RCC 7860 (cell line): Measurements from ENCODE around the gene TMEM202.
"Not testable (repeated sequence)": the region's sequence is repeated elsewhere in the genome, so short reads cannot be mapped to it uniquely, and the experiment has no call there.

ENCODE experiments used
- DNase-seq: peaks from one replicate; pipeline ENCODE4 v3.0.0-alpha.2; 2015; ENCODE audit warnings: low spot score
- FAIRE-seq: peaks from 2 replicates; lab custom pipeline; 2012; peaks lifted over from hg19 to GRCh38; lab: Jason Lieb, UNC

TMEM202 gene, protein sequence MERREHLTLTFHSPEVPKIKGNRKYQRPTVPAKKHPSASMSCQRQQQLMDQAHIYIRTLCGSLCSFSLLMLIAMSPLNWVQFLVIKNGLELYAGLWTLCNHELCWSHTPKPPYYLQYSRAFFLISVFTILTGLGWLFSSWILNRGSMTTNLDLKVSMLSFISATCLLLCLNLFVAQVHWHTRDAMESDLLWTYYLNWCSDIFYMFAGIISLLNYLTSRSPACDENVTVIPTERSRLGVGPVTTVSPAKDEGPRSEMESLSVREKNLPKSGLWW

DNA sequence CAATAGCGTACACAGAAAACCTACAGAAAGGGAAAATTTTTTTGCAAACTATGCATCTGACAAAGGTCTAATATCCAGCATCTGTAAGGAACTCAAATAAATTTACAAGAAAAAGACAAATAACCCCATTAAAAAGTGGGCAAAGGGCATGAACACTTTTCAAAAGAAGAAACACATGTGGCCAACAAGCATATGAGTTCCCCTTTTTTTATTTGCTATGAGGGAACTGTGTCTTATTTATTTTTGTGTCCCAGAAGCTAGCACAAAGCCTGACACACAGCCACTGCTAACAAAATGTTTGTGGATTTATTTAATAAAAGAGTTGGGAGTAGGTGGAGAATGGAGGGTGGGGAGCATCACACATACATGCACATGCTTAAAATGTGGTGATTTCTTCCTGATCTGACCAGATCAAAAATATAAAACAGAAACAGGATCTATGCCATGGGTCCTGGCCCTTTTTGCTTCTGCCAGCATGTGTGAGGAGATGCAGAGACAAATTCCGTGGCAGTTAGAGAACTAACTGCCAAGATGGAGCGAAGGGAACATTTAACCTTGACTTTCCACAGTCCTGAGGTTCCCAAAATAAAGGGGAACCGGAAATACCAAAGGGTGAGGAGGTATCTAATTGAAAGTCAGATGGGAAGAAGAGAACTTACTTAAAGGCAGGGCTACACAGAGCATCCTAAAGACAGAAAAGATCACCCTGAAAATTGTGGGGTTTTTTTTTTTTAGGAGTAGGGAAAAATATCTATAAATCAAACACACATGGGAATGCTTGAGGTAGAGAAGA, at the start of gene TMEM202:
TSS of gene TMEM202 (plus strand) at position 510 of the 793 bp plus-strand sequence. CDS start at position 532, 22 bp downstream.
- FAIRE-seq, result no peak

DNA sequence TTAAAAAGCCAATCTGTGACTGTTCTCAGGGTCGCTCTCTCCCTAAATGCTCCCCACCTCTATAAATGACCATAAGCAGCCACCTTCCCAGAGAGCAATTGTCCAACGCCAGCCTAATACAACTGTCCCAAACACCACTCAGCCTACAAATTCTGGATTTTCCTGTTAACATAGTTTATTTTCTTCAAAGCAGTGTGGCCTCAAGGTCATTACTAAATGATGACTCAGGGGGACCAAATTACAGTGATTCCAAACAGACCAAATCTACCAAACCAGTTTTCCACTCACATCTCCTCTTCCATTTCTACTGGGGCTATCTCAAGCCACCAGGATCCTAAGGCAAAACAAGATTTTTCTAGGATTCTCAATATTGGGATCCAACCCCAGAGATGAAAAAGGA, 44.8 kb upstream of the TMEM202 start:
- FAIRE-seq (no peak), DNase-seq (no peak)

More for the DNA sequence above, at the start of gene TMEM202:
- no peak for DNase-seq

DNA sequence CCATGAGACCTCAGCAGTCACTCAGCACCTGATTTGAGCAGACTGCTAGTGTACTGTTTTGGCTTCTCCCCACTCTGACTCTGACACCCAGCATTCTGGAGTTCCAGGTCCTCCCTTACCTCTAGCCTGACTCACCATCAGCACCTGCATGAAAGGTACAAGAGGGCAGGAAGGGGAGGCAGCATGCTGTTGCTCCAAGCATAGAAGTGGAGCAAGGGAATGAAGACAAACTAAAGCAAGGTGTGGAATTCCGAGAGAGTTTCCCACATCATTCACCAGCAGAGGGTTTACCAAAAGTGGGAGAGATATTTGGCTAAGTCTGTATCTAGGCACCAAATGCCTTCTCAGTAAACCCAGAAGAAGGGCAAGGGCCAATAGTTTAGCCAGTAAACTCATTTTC, 43.6 kb upstream of the TMEM202 start:
- DNase-seq (no peak), FAIRE-seq (no peak)

GRCh38 chr15:72358121-72358520, 40.0 kb upstream of the TMEM202 start:
- no peak for FAIRE-seq
- no peak for DNase-seq

DNA sequence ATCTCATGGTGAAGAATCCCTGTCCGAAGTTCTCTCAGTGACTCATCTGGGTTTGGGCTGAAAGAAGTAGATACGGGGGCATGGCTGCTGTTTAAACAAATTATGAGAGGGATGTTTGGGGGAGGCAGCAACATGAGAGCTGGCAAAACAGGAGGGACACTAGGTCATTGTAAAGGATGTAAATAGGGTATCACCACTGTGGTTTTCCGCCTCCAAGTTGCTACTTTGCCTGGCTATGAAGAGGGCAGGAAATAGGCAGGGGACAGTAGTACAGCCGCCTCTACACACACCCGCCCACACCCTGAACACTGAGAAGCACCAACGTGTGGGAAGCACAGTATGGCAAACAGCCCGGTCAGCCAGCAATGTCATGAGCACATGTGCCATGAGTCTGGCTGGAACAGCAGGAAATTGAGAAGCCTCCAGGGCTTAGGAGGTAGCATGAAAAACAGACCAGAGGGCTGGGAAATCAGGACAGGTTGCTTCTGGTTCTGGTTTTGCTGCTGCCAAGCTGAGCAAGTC, 39.4 kb upstream of the TMEM202 start:
- FAIRE-seq, result no peak
- peak; percentile 15 for DNase-seq

DNA sequence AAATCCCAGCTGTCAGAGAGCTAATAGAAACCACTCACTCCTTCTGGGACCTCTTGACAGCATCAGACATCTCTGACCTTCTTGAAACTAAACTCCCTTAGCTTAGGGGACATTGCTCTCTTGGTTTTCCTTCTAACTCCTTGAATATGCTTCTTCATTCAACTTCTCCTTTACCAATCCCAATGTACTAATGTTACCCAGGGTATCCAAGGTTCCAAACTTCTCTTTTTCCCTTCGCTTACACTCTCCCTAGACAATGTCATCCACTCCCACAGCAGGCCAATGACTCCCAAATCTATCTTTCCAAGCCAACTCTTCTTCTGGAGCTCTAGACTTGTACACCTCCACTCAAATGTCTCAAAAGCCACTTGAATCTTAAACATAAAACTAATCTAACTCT, 36.9 kb upstream of the TMEM202 start:
- FAIRE-seq (no peak), DNase-seq (no peak)

DNA sequence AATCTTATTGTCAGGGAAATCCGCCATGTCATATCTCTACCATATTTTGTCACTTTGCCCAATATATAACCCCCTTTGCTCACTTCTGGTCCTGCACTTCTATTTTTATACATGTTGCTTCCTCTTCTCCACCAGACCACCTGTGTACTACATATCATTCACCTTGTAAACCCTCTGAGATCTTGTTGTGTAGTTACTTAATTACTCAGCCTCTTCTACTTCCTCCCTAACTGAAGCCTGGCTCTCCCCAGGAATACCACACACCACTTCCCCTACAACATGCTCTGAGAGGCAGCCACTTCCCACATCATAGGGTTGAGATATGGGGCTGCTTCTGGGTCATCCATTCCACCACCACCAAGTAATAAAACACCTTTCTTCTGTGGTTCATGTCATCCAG, 32.3 kb upstream of the TMEM202 start:
- FAIRE-seq, result no peak

GRCh38 chr15:72368325-72368724, 29.8 kb upstream of the TMEM202 start:
- no peak for FAIRE-seq

More for the DNA sequence above, 32.3 kb upstream of the TMEM202 start:
- no peak for DNase-seq

GRCh38 chr15:72368899-72369298, 29.2 kb upstream of the TMEM202 start:
- DNase-seq (no peak), FAIRE-seq (no peak)

More at GRCh38 chr15:72368325-72368724, 29.8 kb upstream of the TMEM202 start:
- no peak for DNase-seq

DNA sequence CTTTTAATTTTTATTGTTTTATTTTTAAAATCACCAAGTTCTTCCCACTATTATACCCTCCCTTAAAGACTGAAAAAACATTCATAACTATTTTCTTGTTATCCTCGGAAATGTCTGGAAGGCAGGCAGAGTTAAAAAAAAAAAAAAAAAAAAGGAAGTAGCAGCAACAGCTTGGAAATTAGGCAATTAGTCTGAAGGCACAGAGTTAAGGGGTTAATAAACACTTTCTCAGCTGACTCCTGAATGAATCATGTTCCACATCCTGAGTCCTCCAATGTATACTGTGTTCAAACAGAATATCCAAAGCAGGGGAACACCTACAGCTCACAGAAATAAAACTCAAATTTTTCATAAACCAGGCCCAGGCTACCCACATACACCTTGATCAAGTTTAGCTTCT, 28.1 kb upstream of the TMEM202 start:
- DNase-seq (no peak), FAIRE-seq (no peak)

DNA sequence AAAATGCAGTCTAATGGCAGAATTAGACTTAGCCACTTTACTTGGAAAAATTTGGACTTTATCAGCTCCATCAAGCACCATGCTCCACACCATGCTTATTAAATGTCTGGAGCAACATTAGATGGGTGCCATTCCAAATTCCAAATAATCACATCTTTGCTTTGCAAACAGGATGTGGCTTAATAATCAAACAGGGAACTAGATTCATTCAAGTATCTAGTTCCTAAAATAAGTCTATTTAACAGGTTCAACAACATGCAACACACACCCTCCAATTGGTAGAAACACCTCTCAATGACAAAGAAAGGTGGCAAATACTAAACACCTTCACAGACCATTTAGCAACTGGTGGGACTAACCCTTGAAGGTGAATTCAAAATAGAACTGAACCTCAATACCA, 25.7 kb upstream of the TMEM202 start:
- FAIRE-seq, result no peak

DNA sequence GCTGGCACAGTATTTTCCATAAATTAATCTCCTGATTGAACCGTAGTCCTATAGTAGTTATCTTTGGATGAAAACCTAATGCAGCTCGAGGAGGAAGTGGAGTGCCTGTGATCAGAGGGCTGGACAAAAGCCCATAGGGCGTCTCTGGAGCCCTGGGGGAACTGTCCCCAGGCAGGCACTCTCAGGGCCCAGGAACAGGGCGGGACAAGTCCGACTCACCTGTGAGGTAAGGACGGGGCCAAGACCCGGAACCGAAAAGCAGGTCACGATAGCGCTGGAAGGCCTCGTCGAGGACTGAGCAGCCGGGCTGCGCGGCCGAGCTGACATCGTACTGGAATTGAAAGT, 22.6 kb upstream of the TMEM202 start:
- DNase-seq (no peak), FAIRE-seq (no peak)

More for the DNA sequence above, 25.7 kb upstream of the TMEM202 start:
- DNase-seq, result no peak

DNA sequence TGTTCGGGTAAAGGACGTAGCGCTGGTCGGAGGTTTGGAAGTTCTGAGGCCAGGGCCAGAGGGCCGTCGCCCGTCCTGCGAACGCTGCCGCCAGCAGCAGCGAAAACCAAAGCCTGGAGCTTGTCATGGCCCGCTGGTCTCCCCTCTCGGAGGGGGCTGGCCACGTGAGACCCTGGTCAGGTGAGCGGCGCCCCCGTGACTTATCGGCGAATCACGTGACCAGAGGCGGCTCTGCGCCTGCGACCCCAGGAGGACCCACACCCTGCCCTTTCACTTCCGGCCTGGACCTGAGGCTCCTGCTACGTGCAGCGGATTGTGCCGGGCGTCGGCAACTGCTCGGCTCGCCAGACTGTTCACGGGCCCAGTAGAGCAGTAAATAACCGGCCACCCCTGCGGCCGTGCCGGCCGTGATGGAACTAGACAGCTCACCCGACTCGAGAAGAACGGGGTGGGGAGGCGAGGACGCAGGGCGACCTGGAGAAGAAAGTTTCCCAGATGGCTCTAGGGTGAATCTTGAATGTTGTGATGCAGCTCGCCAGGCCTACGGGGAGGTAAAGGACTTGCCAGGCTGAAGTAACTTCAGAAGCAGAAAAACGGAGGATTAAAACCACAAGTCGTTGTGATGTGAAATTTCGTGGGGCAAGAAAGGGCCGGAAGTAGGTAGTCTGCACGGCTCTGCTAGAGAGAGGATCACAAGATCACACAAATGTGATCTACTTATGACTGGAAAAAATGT, 22.1 kb upstream of the TMEM202 start, which contains the start of gene HEXA:
TSS of gene HEXA (minus strand) at position 169 of the 736 bp plus-strand sequence. CDS start at position 127, 42 bp downstream.
- peak; percentile 74 for DNase-seq
- FAIRE-seq, result no peak

GRCh38 chr15:72377331-72377730, 20.8 kb upstream of the TMEM202 start:
- DNase-seq (no peak), FAIRE-seq (no peak)

DNA sequence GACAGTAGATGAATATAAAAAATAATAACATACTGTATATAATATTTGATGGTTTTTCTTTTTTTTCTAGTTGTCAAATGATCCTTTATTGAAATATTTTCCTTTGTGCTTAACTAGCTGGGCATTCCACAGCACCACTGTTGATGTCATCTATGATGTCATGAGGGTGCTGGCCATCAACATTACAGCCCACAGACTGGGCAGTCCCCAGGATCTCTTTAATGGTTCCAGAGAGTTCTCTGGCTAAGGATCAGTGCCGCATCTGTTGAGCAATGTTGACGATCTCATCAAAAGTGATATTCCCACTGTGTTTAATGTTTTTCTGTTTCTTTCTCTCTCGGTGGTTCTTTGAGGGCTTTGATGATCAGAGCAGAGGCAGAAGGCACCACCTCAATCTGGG, 19.0 kb upstream of the TMEM202 start:
- FAIRE-seq, DNase-seq: not testable (repeated sequence)

GRCh38 chr15:72379856-72380430, 18.2 kb upstream of the TMEM202 start:
- DNase-seq (no peak), FAIRE-seq (no peak)

DNA sequence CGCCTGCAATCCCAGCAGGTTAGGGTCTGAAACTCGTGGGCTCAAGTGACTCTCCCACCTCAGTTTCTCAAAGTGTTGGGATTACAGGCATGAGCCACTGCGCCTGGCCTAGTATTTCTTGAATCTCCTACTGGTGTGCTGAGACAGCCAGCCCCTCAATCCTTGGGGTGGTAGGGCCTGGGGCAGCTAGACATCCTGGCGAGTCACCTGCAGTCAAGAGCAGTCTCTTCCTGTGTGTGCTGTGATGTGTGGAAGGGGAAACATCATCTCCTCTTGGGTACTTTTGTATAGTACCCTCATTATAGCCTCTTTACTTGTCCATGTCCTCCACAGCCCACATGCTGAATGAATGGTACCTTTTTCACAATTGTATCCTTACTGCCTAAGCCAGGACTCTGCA, 17.4 kb upstream of the TMEM202 start:
- no peak for DNase-seq
- FAIRE-seq, result no peak

GRCh38 chr15:72382146-72382545, 16.0 kb upstream of the TMEM202 start:
- FAIRE-seq (no peak), DNase-seq (no peak)

GRCh38 chr15:72387741-72388140, 10.4 kb upstream of the TMEM202 start:
- DNase-seq (no peak), FAIRE-seq (no peak)

DNA sequence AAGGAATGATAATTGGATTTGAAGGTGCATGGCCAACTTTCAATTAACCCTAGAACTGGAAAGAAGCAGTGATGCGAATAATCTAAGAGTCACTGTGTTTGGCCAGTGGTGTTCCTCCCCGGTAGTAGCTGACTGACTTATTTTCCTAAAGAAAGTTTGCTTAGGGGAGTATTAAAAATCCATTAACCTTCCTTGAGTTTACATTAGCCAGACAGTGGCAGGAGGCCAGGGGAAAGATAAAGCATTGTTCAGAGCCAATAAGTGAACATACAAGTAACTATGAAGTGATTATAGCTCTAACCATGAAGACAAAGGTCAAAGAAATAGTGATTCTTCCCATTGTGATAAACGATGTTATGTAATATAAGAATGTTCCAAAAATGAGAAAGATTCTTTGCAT, 8.9 kb upstream of the TMEM202 start:
- DNase-seq (no peak), FAIRE-seq (no peak)

- DNase-seq, result not testable (repeated sequence)
Measured at GRCh38 chr15:72396331-72396730, 1.8 kb upstream of the TMEM202 start.

More at GRCh38 chr15:72396331-72396730, 1.8 kb upstream of the TMEM202 start:
- FAIRE-seq, result not testable (repeated sequence)
